Transverse colon (tissue), 4 donors: ENCODE measurements around the gene SLC9A1. TPM values are rescaled to one million over a fixed set of nuclear protein-coding genes. Genes with fewer than 3 reads are reported as not detected.

Experiments
- DNase-seq: peaks from one replicate; pipeline ENCODE4 v3.0.0-alpha.2; 2019
- H3K27ac ChIP-seq, 4 donors: fragments of 200-600 bp; sonication (generic); 2 replicates each; pipeline ENCODE4 v1.5.1; 2016 to 2018; ENCODE audit warnings: inconsistent platforms in 4 of 4
- H3K27me3 ChIP-seq: fragments of 200-600 bp; sonication (generic); 2 replicates; pipeline ENCODE4 v1.5.1; 2017; ENCODE audit warnings: inconsistent platforms
- H3K36me3 ChIP-seq, 4 donors: fragments of 200-600 bp; sonication (generic); 2 replicates each; pipeline ENCODE4 v1.5.1; 2017 to 2019; ENCODE audit warnings: inconsistent platforms in 4 of 4
- H3K4me1 ChIP-seq, 4 donors: fragments of 200-600 bp; sonication (generic); 2 replicates each; pipeline ENCODE4 v1.5.1; 2017 to 2020; ENCODE audit warnings: inconsistent platforms in 4 of 4
- H3K4me3 ChIP-seq, 4 donors: fragments of 200-600 bp; sonication (generic); 1 replicate in 1 of 4; 2 replicates in 3 of 4; pipeline versions ENCODE4 v1.5.1 to v1.6.1; 2017 to 2019; ENCODE audit warnings: inconsistent platforms in 4 of 4
- H3K9me3 ChIP-seq, 2 donors: fragments of 200-600 bp; sonication (generic); 2 replicates each; pipeline ENCODE4 v1.5.1; 2017 to 2019; ENCODE audit warnings: inconsistent platforms in 2 of 2
- EP300 ChIP-seq: sonication (generic); formaldehyde crosslinking; IDR thresholded peaks from one replicate; pipeline ENCODE4 v1.6.1; 2017; ENCODE audit warnings: antibody characterized with exemption, low read depth
- POLR2A ChIP-seq: fragments of 450-650 bp; IDR thresholded peaks from one replicate; pipeline ENCODE4 v1.6.1; 2016; ENCODE audit warnings: antibody characterized with exemption, mild to moderate bottlenecking, moderate library complexity
- POLR2AphosphoS5 ChIP-seq, 3 donors: sonication (generic); formaldehyde crosslinking; IDR thresholded peaks; one replicate each; pipeline ENCODE4 v1.6.1; 2016; ENCODE audit warnings: antibody characterized with exemption in 3 of 3
- WGBS, 2 donors: methylation state at CpG; one replicate each; pipeline ENCODE4 v1.1.5; 2018; ENCODE audit warnings: low coverage in 1 of 2; 5-methylcytosine and 5-hydroxymethylcytosine counted together
- in situ Hi-C, 4 donors: fragments of 200-750 bp; cut with MboI; loops; one replicate each; pipeline versions ENCODE4 v1.15.0 to v1.15.1; 2017; ENCODE audit warnings: low sequenced_read_pairs in 3 of 4, low pct_ligation_motif_present in 1 of 4, low pct_unique_long_range_greater_than_20kb in 1 of 4
- intact Hi-C: fragments of 100-400 bp; cut with DNase I; formaldehyde crosslinking; loops from one replicate; pipeline ENCODE4 v1.15.1; 2023; ENCODE audit warnings: low total_unique reads
- total RNA-seq, 4 donors: library from RNA; depleted of rRNA; stranded (reverse); fragments of >200 nt; gene quantifications; one replicate each; pipeline ENCODE4 v1.1.0, GENCODE V29; 2016
- TF ChIP-seq, protein P1 (sequence below), 5 experiments: fragments of 200-600 bp in 3 of 5; fragments of 450-650 bp in 2 of 5; sonication (generic) in 3 of 5; IDR thresholded peaks; 1 replicate in 2 of 5; 2 replicates in 3 of 5; pipeline ENCODE4 v1.5.1; 2016 to 2017; ENCODE audit warnings: antibody characterized with exemption in 5 of 5, inconsistent platforms in 3 of 5, mild to moderate bottlenecking in 2 of 5, moderate library complexity in 1 of 5

Gene SLC9A1
- total RNA-seq, 4 donors from 2014 or later: 17.9 to 140 (median 101) TPM

DNA sequence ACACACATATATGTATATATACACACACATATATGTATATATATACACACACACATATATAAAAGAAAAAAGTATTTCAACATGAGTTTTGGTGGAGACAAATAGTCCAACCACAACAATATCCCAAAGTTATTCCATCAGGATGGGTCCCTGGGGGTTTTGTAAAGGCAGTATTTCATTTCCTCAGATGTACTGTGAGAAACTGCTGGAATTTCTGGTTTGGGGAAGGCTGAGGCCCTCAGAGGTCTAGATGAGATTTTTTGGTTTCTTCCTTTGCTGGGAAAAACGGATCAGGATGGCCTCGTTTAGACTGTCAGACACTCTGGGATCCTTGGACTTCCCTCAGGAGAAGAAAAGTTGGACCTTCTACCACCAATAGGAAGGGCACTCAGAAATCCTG, 105.8 kb downstream of the SLC9A1 start:
- Histone ChIP-seq H3K27ac (no peak overlapping the region), H3K27me3 (no peaks in the 10 kb centered on the region), H3K4me1 (peaks cover 3 to 20% (median 5%) of the 10 kb centered on the region in 4 donors), H3K36me3 (no peaks in the 10 kb centered on the region), H3K9me3 (no peaks in the 10 kb centered on the region), H3K4me3 (no peak overlapping the region)
- intact Hi-C loops: loop anchor here (5.0 kb wide), 1 partner anchor 33 kb away; no protein-coding TSS in a partner anchor
- in situ Hi-C loops: loop anchor here (5.0 to 10.0 kb wide), 3 partner anchors 43 to 48 kb away; no protein-coding TSS in a partner anchor
- 60% methylated on average over 2 of the region's 2 CpGs; no CpG with 5 or more reads in 1 of the 2 donors for WGBS, 2 donors
- TF ChIP-seq, protein P1, sequence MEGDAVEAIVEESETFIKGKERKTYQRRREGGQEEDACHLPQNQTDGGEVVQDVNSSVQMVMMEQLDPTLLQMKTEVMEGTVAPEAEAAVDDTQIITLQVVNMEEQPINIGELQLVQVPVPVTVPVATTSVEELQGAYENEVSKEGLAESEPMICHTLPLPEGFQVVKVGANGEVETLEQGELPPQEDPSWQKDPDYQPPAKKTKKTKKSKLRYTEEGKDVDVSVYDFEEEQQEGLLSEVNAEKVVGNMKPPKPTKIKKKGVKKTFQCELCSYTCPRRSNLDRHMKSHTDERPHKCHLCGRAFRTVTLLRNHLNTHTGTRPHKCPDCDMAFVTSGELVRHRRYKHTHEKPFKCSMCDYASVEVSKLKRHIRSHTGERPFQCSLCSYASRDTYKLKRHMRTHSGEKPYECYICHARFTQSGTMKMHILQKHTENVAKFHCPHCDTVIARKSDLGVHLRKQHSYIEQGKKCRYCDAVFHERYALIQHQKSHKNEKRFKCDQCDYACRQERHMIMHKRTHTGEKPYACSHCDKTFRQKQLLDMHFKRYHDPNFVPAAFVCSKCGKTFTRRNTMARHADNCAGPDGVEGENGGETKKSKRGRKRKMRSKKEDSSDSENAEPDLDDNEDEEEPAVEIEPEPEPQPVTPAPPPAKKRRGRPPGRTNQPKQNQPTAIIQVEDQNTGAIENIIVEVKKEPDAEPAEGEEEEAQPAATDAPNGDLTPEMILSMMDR (IDR thresholded peaks at IDR 0.05): no peak
- TF ChIP-seq EP300 (no peak), POLR2A (no peak), POLR2AphosphoS5 (IDR thresholded peaks at IDR 0.05) (no peak)
- no peak for DNase-seq

Other genes with a start within 250 kb of the SLC9A1 start
- gene NR0B2, start 241.2 kb downstream of the SLC9A1 start, total RNA-seq: 1 to 10 TPM in 1 of 4 donors, under 1 TPM in 1, not detected in 2; 0.95 to 2.7 TPM
- gene NUDC, start 233.4 kb downstream of the SLC9A1 start, total RNA-seq: 10 to 100 TPM; 10.8 to 39.9 (median 27.6) TPM
- 10 to 100 TPM; 11.6 to 36.2 (median 29.8) TPM for gene KDF1, start 194.7 kb downstream of the SLC9A1 start, total RNA-seq
- gene TRNP1, start 161.4 kb downstream of the SLC9A1 start, total RNA-seq: 1 to 10 TPM in 2 of 4 donors, under 1 TPM in 1, not detected in 1; 0.80 to 4.1 (median 2.3) TPM
- gene TENT5B, start 142.3 kb downstream of the SLC9A1 start, total RNA-seq: 10 to 100 TPM in 1 of 4 donors, 1 to 10 TPM in 3; 5.2 to 22.5 (median 8.3) TPM
- gene WDTC1, start 79.5 kb upstream of the SLC9A1 start, total RNA-seq: 10 to 100 TPM; 36.0 to 62.5 (median 44.2) TPM
- 10 to 100 TPM; 14.6 to 41.0 (median 22.3) TPM for gene TMEM222, start 167.0 kb upstream of the SLC9A1 start, total RNA-seq
- 1 to 10 TPM; 5.2 to 9.2 (median 6.9) TPM for gene SYTL1, start 186.9 kb upstream of the SLC9A1 start, total RNA-seq
- gene MAP3K6, start 211.8 kb upstream of the SLC9A1 start, total RNA-seq: 10 to 100 TPM; 13.5 to 35.5 (median 24.4) TPM
- gene FCN3, start 219.7 kb upstream of the SLC9A1 start, total RNA-seq: 1 to 10 TPM in 2 of 4 donors, not detected in 2; 1.2 to 1.9 TPM
- not detected for gene CD164L2, start 228.2 kb upstream of the SLC9A1 start, total RNA-seq
- gene GPR3, start 237.5 kb upstream of the SLC9A1 start, total RNA-seq: not detected